ENCODE data around the gene MYL6.
A peak's percentile ranks its signal among the peaks of the same experiment; 100 is the strongest.

MYL6 gene

DNA sequence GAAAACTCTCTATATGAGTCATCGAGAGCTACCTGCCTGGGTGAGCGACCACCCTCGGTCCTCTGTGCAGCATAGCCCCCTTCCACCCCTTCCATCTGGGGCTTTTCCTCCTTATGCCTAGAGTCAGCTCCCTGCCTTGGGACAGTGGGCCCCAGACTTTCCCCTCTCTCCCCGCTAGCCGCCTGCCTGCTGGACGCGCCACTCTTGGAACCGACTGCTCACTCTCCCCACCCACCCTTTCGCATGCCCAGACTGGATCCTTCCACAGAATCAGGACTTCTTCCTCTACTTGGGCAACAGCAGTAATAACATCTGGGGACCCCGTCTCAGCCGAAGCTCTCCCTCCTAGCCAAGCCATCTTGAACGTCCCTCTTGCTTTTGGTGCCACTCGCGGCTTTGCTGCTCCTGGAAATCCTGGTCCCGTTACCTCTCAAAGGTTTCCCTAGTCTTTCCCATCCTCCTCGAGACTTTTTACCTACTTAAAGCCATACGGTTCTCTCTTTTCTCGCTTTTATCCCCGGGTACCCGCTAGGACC is 29.4 kb upstream of the MYL6 start:
- Histone ChIP-seq H4K20me1 (ENCODE audit: insufficient read depth, low read length) (no peaks in the 10 kb centered on the region), H3K79me2 (ENCODE audit: low read length) (peaks cover 32% of the 10 kb centered on the region), H3K9ac (ENCODE audit: low read length) (peak overlapping the region; percentile 83), H3K9me3 (replicated peaks; ENCODE audit: insufficient read depth, low read length) (no peaks in the 10 kb centered on the region), H3K27me3 (replicated peaks; ENCODE audit: insufficient read depth, low read length) (no peaks in the 10 kb centered on the region), H3K4me1 (ENCODE audit: low read length) (peaks cover 13% of the 10 kb centered on the region), H3K4me2 (ENCODE audit: low read depth, low read length) (peak overlapping the region; percentile 94), H3K27ac (ENCODE audit: low read length) (peak overlapping the region; percentile 54; the same call in 1 of the 2 replicates), H3K36me3 (replicated peaks; ENCODE audit: insufficient read depth, low read length) (0 out of 2 replicates have a peak, but pooled peaks cover 11% of the 10 kb centered on the region), H3K4me3 (ENCODE audit: low read length) (peak overlapping the region; percentile 93), H3F3A (ENCODE audit: insufficient read depth, low read length) (peaks cover 23% of the 10 kb centered on the region), H3K9me2 (replicated peaks; ENCODE audit: insufficient read depth, low read length) (no peaks in the 10 kb centered on the region), H2AFZ (ENCODE audit: low read length) (peak overlapping the region; percentile 72)
- no peak for DNase-seq
- TF ChIP-seq CTCF (IDR thresholded peaks at IDR 0.05; ENCODE audit: low read length) (no peak), EZH2 (optimal IDR thresholded peaks at IDR 0.05; ENCODE audit: low read depth, low read length) (no peak), EZH2phosphoT487 (IDR thresholded peaks at IDR 0.05; ENCODE audit: low read length) (no peak)

- H3K27me3 ChIP-seq (replicated peaks; ENCODE audit: insufficient read depth, low read length) = no peaks in the 10 kb centered on the region
- H3K4me1 ChIP-seq (ENCODE audit: low read length) = peaks cover 13% of the 10 kb centered on the region
- peak; percentile 59 for DNase-seq
- H3K4me2 ChIP-seq (ENCODE audit: low read depth, low read length) = peak overlapping the region; percentile 94
- H3K36me3 ChIP-seq (replicated peaks; ENCODE audit: insufficient read depth, low read length) = 0 out of 2 replicates have a peak, but pooled peaks cover 11% of the 10 kb centered on the region
- peaks cover 23% of the 10 kb centered on the region for H3F3A ChIP-seq (ENCODE audit: insufficient read depth, low read length)
- no peaks in the 10 kb centered on the region for H3K9me2 ChIP-seq (replicated peaks; ENCODE audit: insufficient read depth, low read length)
- no peaks in the 10 kb centered on the region for H3K9me3 ChIP-seq (replicated peaks; ENCODE audit: insufficient read depth, low read length)
- peaks cover 32% of the 10 kb centered on the region for H3K79me2 ChIP-seq (ENCODE audit: low read length)
- peak overlapping the region; percentile 28; the same call in 1 of the 2 replicates for H3K27ac ChIP-seq (ENCODE audit: low read length)
- no peaks in the 10 kb centered on the region for H4K20me1 ChIP-seq (ENCODE audit: insufficient read depth, low read length)
- TF ChIP-seq EZH2 (optimal IDR thresholded peaks at IDR 0.05; ENCODE audit: low read depth, low read length) = no peak
- TF ChIP-seq CTCF (IDR thresholded peaks at IDR 0.05; ENCODE audit: low read length) = no peak
- no peak for TF ChIP-seq EZH2phosphoT487 (IDR thresholded peaks at IDR 0.05; ENCODE audit: low read length)
- H2AFZ ChIP-seq (ENCODE audit: low read length) = peak overlapping the region; percentile 72
- H3K4me3 ChIP-seq (ENCODE audit: low read length) = peak overlapping the region; percentile 93
- H3K9ac ChIP-seq (ENCODE audit: low read length) = peak overlapping the region; percentile 83; the same call in 1 of the 2 replicates
Observed at GRCh38 chr12:56129206-56129941, 28.8 kb upstream of the MYL6 start.

GRCh38 chr12:56129942-56130495 is 28.1 kb upstream of the MYL6 start:
- H3K79me2 ChIP-seq (ENCODE audit: low read length) = peaks cover 32% of the 10 kb centered on the region
- DNase-seq = no peak
- H4K20me1 ChIP-seq (ENCODE audit: insufficient read depth, low read length) = no peaks in the 10 kb centered on the region
- H3K4me1 ChIP-seq (ENCODE audit: low read length) = peaks cover 17% of the 10 kb centered on the region
- TF ChIP-seq CTCF (IDR thresholded peaks at IDR 0.05; ENCODE audit: low read length) (no peak), EZH2phosphoT487 (IDR thresholded peaks at IDR 0.05; ENCODE audit: low read length) (no peak), EZH2 (optimal IDR thresholded peaks at IDR 0.05; ENCODE audit: low read depth, low read length) (no peak)
- H3K27me3 ChIP-seq (replicated peaks; ENCODE audit: insufficient read depth, low read length) = no peaks in the 10 kb centered on the region
- H3K9me3 ChIP-seq (replicated peaks; ENCODE audit: insufficient read depth, low read length) = no peaks in the 10 kb centered on the region
- H2AFZ ChIP-seq (ENCODE audit: low read length) = no peak overlapping the region
- H3K9ac ChIP-seq (ENCODE audit: low read length) = peak overlapping the region; percentile 83; the same call in 1 of the 2 replicates
- H3F3A ChIP-seq (ENCODE audit: insufficient read depth, low read length) = peaks cover 23% of the 10 kb centered on the region
- H3K4me2 ChIP-seq (ENCODE audit: low read depth, low read length) = peak overlapping the region; percentile 94; the same call in 1 of the 2 replicates
- no peaks in the 10 kb centered on the region for H3K9me2 ChIP-seq (replicated peaks; ENCODE audit: insufficient read depth, low read length)
- H3K36me3 ChIP-seq (replicated peaks; ENCODE audit: insufficient read depth, low read length) = 0 out of 2 replicates have a peak, but pooled peaks cover 11% of the 10 kb centered on the region
- no peak overlapping the region for H3K27ac ChIP-seq (ENCODE audit: low read length)
- H3K4me3 ChIP-seq (ENCODE audit: low read length) = no peak overlapping the region
